Stomach smooth muscle (tissue), 2 donors: ENCODE measurements around the gene OR14C36.

Source experiments
- H3K27ac ChIP-seq: one replicate; pipeline ENCODE4 v1.7.0; 2013; ENCODE audit warnings: mild to moderate bottlenecking, low read length, inconsistent platforms
- H3K27me3 ChIP-seq, 2 donors: one replicate each; pipeline ENCODE4 v1.7.0; 2013; ENCODE audit warnings: low read length in 2 of 2; ENCODE audit not compliant: insufficient read depth in 2 of 2, control insufficient read depth in 1 of 2
- H3K36me3 ChIP-seq, 2 donors: one replicate each; pipeline ENCODE4 v1.7.0; 2013; ENCODE audit warnings: low read length in 2 of 2; ENCODE audit not compliant: control insufficient read depth in 2 of 2, insufficient read depth in 2 of 2
- H3K4me1 ChIP-seq: one replicate; pipeline ENCODE4 v1.7.0; 2013; ENCODE audit warnings: low read length; ENCODE audit not compliant: control insufficient read depth, insufficient read depth
- H3K4me3 ChIP-seq, 2 donors: one replicate each; pipeline ENCODE4 v1.7.0; 2013; ENCODE audit warnings: low read length in 2 of 2
- H3K9ac ChIP-seq, 2 donors: one replicate each; pipeline ENCODE4 v1.7.0; 2013; ENCODE audit warnings: low read length in 2 of 2, mild to moderate bottlenecking in 1 of 2
- H3K9me3 ChIP-seq, 2 donors: one replicate each; pipeline ENCODE4 v1.7.0; 2013; ENCODE audit warnings: low read length in 2 of 2; ENCODE audit not compliant: control insufficient read depth in 2 of 2
- donor health status: healthy.
- donor health status: Pancreatic carcinoma.

Gene OR14C36

DNA sequence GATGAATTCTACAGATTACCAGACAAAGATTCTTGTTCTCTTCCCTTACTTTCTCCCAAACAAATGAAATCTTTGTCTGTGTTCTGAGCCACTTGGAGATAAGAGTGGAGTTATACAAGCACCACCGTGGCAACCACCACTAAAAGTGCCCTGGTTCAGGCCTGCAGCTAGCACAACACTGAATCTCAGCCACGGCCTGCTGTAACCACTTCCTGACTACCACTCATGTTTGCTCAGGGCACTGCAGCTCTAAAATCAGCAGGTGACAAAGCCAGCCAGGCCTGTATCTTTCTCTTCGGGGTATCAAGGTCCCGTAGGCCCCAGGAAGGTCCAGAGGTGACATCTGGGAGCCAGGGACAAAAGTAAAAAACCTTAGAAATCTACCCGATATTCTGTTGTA, 23.8 kb downstream of the OR14C36 start:
- Histone ChIP-seq H3K4me1 (no peaks in the 10 kb centered on the region), H3K4me3 (no peak overlapping the region), H3K27ac (no peak overlapping the region), H3K36me3 (no peaks in the 10 kb centered on the region), H3K9me3 (no peaks in the 10 kb centered on the region), H3K27me3 (no peaks in the 10 kb centered on the region), H3K9ac (no peak overlapping the region)

- H3K4me1 ChIP-seq, result no peaks in the 10 kb centered on the region
- H3K4me3 ChIP-seq, result no peak overlapping the region
- H3K36me3 ChIP-seq, result no peaks in the 10 kb centered on the region
- no peak overlapping the region for H3K9ac ChIP-seq
- no peaks in the 10 kb centered on the region for H3K9me3 ChIP-seq
- no peak overlapping the region for H3K27ac ChIP-seq
- H3K27me3 ChIP-seq, result no peaks in the 10 kb centered on the region
These were observed 25.2 kb downstream of the OR14C36 start for GRCh38 chr1:248373761-248374160.

GRCh38 chr1:248375446-248375845, 26.9 kb downstream of the OR14C36 start, which contains the start of gene OR2T6:
TSS of gene OR2T6 (plus strand) at chr1:248375746. CDS start at chr1:248387609, 11,863 bp downstream.
- Histone ChIP-seq H3K27ac (no peak within 1 kb of the TSS), H3K9ac (no peak within 1 kb of the TSS), H3K9me3 (no peaks in the 10 kb centered on the region), H3K36me3 (no peaks in the 10 kb centered on the region), H3K4me3 (no peak within 1 kb of the TSS), H3K4me1 (no peaks in the 10 kb centered on the region), H3K27me3 (no peaks in the 10 kb centered on the region)

- Histone ChIP-seq H3K4me1 (no peaks in the 10 kb centered on the region), H3K9ac (no peak overlapping the region), H3K27me3 (no peaks in the 10 kb centered on the region), H3K9me3 (no peaks in the 10 kb centered on the region), H3K36me3 (no peaks in the 10 kb centered on the region), H3K4me3 (no peak overlapping the region), H3K27ac (no peak overlapping the region)
These were observed 28.3 kb downstream of the OR14C36 start for GRCh38 chr1:248376916-248377315.

- H3K36me3 ChIP-seq, result no peaks in the 10 kb centered on the region
- H3K9ac ChIP-seq, result no peak overlapping the region
- H3K9me3 ChIP-seq, result no peaks in the 10 kb centered on the region
- peaks cover 0 to 3% of the 10 kb centered on the region in 2 donors for H3K27me3 ChIP-seq
- no peak overlapping the region for H3K27ac ChIP-seq
- no peaks in the 10 kb centered on the region for H3K4me1 ChIP-seq
- H3K4me3 ChIP-seq, result no peak overlapping the region
These were observed 32.3 kb downstream of the OR14C36 start for GRCh38 chr1:248380854-248381253.

DNA sequence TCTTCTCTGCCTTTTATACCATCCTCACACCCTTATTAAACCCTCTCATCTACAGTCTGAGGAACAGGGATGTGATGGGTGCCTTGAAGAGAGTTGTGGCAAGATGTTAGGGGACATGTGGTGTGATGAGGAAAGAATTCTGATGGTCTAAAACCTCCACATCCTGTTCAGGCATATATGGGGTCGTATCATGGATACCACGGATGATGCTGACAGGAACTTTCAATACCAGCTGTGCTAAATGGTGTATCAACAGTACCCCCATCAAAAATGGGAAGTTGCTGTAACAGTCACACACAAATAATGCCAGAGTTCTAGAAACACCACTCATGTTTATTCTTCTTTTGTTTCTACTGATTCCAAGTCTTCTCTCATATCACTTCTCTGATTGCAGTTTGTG, 39.9 kb downstream of the OR14C36 start:
- H3K27ac ChIP-seq, result no peak overlapping the region
- peaks cover 0 to 3% of the 10 kb centered on the region in 2 donors for H3K27me3 ChIP-seq

GRCh38 chr1:248393050-248393449, 44.5 kb downstream of the OR14C36 start:
- no peaks in the 10 kb centered on the region for H3K4me1 ChIP-seq
- no peaks in the 10 kb centered on the region for H3K9me3 ChIP-seq
- no peaks in the 10 kb centered on the region for H3K36me3 ChIP-seq
- H3K27me3 ChIP-seq, result no peaks in the 10 kb centered on the region
- no peak overlapping the region for H3K4me3 ChIP-seq
- H3K9ac ChIP-seq, result no peak overlapping the region
- no peak overlapping the region for H3K27ac ChIP-seq

More for the DNA sequence above, 39.9 kb downstream of the OR14C36 start:
- Histone ChIP-seq H3K4me1 (no peaks in the 10 kb centered on the region), H3K4me3 (no peak overlapping the region), H3K36me3 (no peaks in the 10 kb centered on the region), H3K9me3 (no peaks in the 10 kb centered on the region), H3K9ac (no peak overlapping the region)
